GM21367 (cell line): Measurements from ENCODE around the gene TMEM196.

Source experiments
- ATAC-seq: cut with Tn5 transposase; IDR thresholded peaks from one replicate; pipeline ENCODE4 v1.9.1; 2021; ENCODE audit not compliant: unreplicated experiment

TMEM196 gene

DNA sequence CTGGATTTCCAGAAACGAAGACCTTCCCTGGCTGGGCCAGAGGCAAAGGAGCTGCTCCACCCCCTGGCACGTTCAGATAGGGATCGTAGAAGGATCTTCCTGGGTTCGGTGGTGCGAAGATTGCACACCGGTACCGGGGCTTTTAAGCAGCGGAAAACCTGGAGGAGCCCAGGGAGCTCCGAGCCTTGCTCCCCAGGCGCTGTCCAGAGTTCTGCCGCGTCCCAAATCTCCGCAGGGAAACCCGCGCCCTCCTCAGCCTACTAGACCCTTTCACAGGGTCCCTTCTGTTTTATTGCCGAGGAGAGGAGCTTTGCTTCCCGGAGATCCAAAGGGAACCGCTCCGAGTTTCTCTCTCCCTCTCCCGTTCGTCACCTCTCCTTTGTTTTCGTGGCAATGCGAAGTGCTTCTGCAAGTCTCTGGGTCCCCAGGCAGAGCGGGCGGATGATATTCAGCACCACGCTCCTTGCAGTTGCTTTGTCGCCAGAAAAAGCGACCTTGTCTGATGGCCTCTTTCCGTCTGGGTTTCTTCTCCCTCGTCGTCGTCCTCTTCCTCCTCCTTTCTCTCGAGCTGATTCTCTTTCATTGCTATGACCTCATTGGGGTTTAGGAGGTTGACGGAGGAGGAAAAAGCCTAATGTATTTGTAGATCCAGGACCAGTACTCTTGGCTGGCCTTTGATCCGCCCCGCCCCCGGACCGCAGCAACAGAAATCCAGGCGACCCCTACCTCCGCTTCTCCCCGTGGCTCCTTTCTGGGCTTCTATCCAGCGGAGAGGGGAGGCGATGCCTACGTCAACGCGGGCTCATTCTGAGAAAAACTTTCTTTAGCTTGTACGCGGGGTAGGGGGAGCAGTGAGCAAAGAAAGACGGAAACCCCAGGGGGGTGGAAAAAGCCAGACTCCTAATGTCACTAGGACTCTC, at the start of gene TMEM196:
TSS of gene TMEM196 (minus strand) at position 777 of the 920 bp plus-strand sequence. CDS start 921 bp downstream, outside the sequence.
- ATAC-seq, result no peak

DNA sequence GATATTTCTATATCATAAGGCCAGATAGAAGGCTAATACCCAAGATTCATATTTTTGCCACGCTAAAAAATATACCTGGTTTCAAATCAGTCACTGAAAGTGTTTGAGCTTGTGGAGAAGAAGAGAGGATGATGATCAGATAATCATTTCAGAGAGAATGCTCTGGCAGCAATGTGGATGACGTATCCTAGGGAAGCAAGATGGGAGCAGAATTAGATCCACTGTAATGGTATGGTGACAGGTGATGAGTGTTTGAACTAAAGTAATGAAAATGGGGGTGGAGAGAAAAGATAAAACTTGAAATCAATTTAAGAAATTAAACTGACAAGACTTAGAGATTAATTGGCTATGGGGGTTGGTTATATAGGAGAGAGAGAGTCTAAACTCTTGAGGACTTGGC, 42.7 kb upstream of the TMEM196 start:
- no peak for ATAC-seq

- no peak for ATAC-seq
Observed at GRCh38 chr7:19815546-19815945, 42.1 kb upstream of the TMEM196 start.

GRCh38 chr7:19814776-19815175, 41.4 kb upstream of the TMEM196 start:
- ATAC-seq, result no peak

GRCh38 chr7:19811386-19811785, 38.0 kb upstream of the TMEM196 start:
- ATAC-seq, result no peak

DNA sequence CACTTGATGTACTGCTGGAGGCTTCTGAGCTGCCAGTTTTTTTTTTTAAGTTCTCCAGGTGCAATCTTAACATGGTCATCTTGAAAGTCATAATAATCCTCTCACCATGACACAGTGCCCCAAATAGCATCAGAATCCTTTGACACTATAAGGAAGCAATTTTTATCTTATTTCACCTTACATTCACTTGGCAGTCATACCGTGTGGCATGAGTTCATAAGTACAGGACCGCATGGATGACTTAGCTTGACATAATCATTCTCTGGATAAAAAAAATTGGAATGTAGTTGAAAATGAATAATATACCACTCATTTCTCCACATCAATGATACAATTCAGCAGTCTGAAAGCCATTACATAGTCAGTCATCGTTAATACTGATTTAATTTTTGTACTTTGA, 25.6 kb upstream of the TMEM196 start:
- ATAC-seq, result no peak

GRCh38 chr7:19783541-19783940, 10.1 kb upstream of the TMEM196 start:
- no peak for ATAC-seq

DNA sequence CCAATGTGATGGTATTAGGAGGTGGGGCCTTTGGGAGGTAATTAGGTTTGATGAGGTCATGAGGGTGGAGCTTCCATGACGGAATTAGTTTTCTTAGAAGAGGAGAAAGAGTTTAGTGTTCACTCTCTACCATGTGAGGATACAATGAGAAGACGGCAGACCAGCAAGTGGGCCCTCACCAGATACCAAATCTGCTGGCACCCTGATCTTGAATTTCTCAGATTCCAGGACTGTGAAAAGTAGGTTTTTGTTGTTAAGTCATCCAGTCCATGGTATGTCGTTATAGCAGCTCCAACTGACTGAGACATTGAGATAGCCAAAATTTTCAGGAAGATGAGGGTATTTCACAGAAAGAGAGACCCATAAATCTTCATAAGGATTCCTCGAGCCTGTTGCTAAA, 3.6 kb upstream of the TMEM196 start:
- no peak for ATAC-seq

DNA sequence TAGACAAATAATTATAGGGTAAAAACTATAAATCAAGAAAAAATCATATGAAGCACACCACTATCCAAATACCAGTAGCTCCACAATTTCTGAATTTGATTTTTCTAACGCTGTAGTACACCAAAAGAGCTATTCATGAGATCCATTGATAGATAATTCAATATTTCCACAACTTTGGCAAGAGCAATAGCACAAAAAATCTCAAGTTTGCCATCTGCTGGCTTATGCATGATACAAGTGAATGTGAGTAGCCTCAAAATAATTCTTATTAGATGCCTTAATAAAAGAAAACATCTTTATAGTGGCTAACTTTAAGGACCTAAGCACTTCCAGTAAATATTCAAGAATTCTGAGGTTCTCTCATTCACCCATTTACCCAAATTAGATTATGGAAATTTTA, 2.2 kb upstream of the TMEM196 start:
- no peak for ATAC-seq

DNA sequence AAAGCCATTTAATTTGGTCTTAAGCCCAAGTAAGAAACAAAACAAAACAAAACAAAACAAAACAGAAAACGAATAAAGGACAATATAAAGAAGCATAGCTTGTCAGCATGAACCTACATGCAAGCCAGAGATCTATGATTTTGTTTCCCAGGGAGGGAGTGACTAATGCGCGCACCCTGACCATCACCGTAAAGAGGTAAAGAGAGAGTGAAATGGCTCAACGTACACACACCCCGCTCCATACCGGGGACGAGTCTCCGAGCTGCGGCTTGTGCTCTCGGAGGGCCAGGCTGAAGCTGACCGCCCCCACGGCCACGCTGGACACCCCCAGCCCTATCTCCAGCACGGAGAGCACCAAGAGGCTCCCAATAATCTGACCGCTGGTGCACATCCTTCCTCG, 1.1 kb downstream of the TMEM196 start:
- ATAC-seq, result no peak

- no peak for ATAC-seq
Observed at GRCh38 chr7:19762631-19763030, 10.8 kb downstream of the TMEM196 start.

DNA sequence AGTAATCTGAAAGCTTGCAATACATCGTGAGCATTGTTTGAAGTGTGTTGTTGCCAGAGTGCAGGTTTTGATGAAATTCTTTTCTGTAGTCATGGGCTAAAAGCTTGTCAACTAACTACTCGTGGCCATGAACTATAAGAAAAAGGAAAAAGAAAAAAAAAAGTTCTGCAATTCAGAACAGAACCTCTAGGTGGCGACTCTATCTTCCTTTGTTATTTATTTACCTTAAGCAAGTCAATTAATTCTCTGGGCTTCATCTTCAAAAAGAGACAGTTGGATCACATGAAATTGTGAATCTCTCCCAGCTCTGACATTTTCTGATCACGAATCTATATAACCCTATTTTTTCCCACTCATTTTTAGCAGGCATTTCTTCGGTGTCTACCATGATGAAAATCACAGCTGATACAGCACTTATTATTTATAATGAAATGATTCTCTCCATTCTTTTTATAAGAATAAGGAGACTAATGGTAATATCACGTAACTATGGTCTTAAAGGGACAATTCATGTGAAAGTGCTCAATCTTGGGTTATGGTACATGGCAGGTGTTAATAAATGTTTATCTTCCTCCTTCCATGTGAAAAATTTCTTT, 18.8 kb downstream of the TMEM196 start:
- ATAC-seq, result no peak

DNA sequence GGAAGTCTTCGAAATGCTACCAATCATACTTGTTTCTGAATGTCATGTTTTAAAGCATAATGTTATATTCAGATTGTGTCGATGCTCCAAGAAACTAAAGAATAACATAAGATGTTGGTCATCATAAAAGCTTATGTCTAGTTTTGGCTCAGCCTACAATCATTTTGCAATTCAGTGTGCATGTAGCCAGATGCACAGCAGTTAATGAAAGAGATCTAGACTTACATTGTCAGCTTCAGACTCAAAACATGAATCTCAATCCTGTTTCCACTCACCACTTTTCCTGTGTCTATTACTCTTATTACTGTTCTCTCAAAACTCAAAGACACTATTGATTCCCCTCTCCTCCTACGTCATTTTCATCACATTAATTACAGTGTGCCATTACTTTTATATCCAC, 21.4 kb downstream of the TMEM196 start:
- no peak for ATAC-seq

DNA sequence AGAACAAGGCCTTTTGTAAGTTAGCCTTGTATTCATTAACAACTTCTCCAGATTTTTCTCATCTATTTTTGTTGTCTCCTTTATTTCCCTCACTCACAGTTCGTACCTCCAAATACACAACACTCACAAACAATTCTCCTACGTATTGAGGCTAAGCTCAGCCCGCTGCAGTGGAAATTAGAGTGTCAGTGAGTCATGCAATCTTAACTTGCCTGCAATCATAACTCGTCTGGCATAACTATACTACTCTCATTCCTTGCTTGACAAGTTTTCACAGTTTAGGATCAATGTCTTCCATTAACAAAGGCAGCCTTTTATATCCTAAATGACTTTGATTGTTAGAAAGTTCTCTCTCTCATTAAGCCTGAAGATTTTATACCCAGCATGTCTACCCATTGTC, 23.8 kb downstream of the TMEM196 start:
- ATAC-seq, result no peak

DNA sequence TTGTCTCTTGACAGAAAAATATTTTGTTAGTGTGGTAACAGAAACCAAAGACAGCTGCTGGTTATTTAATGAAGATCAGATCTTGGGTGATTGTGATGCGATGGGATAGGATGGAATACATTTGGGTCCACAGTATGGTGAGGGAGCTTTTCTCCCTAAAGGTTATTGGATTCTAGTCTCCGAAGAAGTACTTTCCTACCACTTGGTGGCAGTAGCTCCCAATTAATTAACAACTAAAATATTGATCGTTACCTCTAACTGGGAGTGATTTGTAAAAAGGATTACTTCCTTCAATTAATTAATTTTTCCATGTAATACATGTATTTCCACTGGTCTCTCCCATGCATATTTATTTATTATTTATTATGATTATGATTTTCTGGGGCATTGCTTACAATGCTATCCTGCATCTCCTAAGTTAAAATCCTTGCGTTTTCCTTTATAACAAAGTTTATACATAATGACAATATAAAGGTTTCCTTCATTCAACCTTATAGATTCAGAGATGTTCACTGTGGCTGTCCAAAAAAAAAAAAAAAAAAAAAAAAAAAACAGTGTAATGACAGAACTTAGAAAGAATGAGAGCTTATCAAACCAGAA, 25.6 kb downstream of the TMEM196 start:
- no peak for ATAC-seq

DNA sequence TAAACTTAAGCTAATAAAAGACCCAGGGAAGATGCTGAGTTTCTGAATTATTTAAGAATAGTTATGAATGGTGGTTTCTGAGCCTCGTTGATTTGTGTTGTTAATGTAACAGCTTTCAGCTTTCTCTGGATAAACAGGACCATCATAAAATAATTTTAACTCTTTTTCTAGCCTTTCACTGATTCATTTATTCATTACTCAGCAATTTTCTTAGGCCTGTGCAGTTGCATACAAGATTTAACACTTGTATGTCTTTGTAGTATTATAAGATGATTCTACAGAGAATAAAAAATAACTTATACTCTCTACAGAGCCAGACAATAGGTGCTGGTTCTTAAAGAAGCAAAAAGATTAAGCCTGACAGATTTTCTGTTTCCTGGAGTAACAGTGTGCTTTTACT, 29.3 kb downstream of the TMEM196 start:
- ATAC-seq, result no peak

DNA sequence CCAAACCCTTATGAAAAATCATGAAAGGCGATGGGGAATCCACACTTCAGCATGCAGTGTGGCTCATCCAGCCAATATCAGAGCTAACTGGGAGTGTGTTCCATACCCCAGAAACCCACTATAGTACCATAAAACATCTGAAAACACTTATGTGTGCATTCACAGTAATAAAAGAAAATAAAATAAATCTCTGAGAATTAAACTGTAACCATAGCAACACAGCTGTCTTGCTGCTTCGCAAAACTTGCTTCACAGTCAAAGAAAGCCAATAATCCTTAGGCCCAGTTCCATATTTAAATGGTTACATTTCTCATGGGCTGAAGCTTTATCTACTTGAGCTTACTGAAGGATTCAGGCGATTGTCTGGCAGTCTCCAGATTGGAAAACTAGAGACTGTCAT, 44.7 kb downstream of the TMEM196 start:
- ATAC-seq, result no peak

- no peak for ATAC-seq
Observed at GRCh38 chr7:19725770-19726169, 47.6 kb downstream of the TMEM196 start.

DNA sequence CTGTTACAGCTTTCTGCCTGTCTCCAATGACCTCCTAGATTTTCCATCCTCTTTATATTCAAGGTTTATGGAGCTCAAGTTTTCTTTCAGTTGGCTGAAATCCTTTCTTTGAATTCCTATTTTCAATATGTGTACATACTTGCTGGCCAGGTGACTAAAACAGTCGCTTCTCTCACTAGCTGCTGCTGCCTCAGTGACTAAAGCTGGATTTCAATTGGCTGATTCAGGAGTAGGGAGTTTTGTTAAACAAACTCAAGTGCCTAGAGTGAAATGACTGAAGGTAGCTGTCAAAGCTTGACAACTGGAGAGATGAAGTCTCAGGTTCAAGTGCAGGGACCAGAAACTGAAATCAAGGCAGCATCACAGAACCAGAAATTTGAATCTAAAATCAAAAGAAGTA, 57.9 kb downstream of the TMEM196 start:
- ATAC-seq, result no peak

DNA sequence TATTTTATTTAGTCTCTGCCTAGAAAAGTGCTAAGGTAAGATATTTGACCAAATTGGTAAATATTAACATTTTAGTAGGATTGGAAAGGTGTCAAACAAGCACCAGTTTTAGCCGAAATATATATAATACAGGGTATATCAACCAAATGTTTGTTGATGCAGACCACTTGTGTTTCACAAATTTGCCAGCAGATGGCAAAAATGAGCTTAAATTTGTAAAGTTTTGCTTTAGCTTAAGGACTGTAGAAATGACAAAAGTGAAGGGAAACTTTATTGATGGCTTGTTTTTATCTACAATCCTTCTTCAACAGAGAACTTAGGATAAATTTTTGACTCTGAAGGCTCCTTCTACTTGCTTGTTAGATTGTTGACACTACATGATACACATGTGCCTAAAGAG, 59.7 kb downstream of the TMEM196 start:
- ATAC-seq, result no peak

DNA sequence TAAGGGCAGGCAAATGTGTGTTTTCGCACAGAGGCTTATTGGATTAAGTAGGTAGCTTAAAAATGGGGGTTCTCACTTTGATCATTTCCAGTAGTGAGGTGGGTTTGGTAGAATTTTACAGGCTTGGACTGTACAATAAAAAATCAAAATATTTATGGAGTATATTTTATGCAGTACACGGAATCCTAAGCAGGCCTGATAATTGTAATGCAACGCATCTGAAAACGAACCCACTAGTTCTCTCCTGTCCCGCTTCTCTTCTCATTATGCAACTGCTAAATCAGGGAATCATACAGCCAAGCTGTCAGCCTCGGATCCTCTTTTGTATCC, 64.2 kb downstream of the TMEM196 start:
- no peak for ATAC-seq
